CD14-positive monocyte (primary cell): Measurements from ENCODE around the gene MOV10. TPM values are rescaled to one million over a fixed set of nuclear protein-coding genes. Genes with fewer than 3 reads are reported as not detected.

Experiments
- DNase-seq, 3 donors: peaks; one replicate each; pipeline ENCODE4 v3.0.0-alpha.2; 2011 to 2022
- H2AFZ ChIP-seq: 2 replicates; pipeline ENCODE4 v1.6.0; 2012; ENCODE audit warnings: mild to moderate bottlenecking, low read depth, low read length, inconsistent platforms; ENCODE audit not compliant: insufficient read depth, poor library complexity, severe bottlenecking
- H3K27ac ChIP-seq, 2 donors: 1 replicate in 1 of 2; 2 replicates in 1 of 2; pipeline ENCODE4 v1.5.1; 2012 to 2013; ENCODE audit warnings: low read length in 2 of 2, control low read depth in 1 of 2, inconsistent platforms in 1 of 2, low read depth in 1 of 2, mild to moderate bottlenecking in 1 of 2
- H3K27me3 ChIP-seq, 2 donors: one replicate each; pipeline versions ENCODE4 v1.6.0 to v1.6.1; 2011 to 2013; ENCODE audit warnings: low read length in 2 of 2; ENCODE audit not compliant: control insufficient read depth in 2 of 2, insufficient read depth in 2 of 2
- H3K36me3 ChIP-seq, 2 donors: replicated peaks in 1 of 2; 1 replicate in 1 of 2; 2 replicates in 1 of 2; pipeline versions ENCODE4 v1.5.1 to v1.6.1; 2012 to 2013; ENCODE audit warnings: low read length in 2 of 2, control low read depth in 1 of 2, inconsistent platforms in 1 of 2, mild to moderate bottlenecking in 1 of 2; ENCODE audit not compliant: insufficient read depth in 2 of 2, control insufficient read depth in 1 of 2
- H3K4me1 ChIP-seq, 2 donors: 1 replicate in 1 of 2; 2 replicates in 1 of 2; pipeline versions ENCODE4 v1.5.1 to v1.6.1; 2012 to 2013; ENCODE audit warnings: low read length in 2 of 2, control low read depth in 1 of 2, inconsistent platforms in 1 of 2, mild to moderate bottlenecking in 1 of 2, moderate library complexity in 1 of 2; ENCODE audit not compliant: insufficient read depth in 2 of 2, control insufficient read depth in 1 of 2
- H3K4me2 ChIP-seq: replicated peaks from 2 replicates; pipeline ENCODE3; 2012; ENCODE audit warnings: low read length, moderate library complexity, mild to moderate bottlenecking; ENCODE audit not compliant: poor library complexity, severe bottlenecking; ENCODE audit errors: extremely low read depth
- H3K4me3 ChIP-seq, 3 experiments: fragments of 200-600 bp in 1 of 3; sonication (generic) in 1 of 3; replicated peaks in 1 of 3; 1 replicate in 2 of 3; 2 replicates in 1 of 3; pipeline ENCODE4 v1.5.1; 2011 to 2013; ENCODE audit warnings: low read length in 3 of 3, mild to moderate bottlenecking in 3 of 3, control low read depth in 2 of 3, low read depth in 2 of 3, inconsistent platforms in 1 of 3, moderate library complexity in 1 of 3
- H3K79me2 ChIP-seq: 2 replicates; pipeline ENCODE4 v1.6.0; 2012; ENCODE audit warnings: mild to moderate bottlenecking, control low read depth, inconsistent platforms, low read length, moderate library complexity; ENCODE audit not compliant: insufficient read depth
- H3K9ac ChIP-seq: 2 replicates; pipeline ENCODE4 v1.6.0; 2017; ENCODE audit warnings: low read length, mild to moderate bottlenecking; ENCODE audit not compliant: insufficient read depth, poor library complexity, severe bottlenecking
- H3K9me3 ChIP-seq, 2 donors: replicated peaks in 1 of 2; 1 replicate in 1 of 2; 2 replicates in 1 of 2; pipeline versions ENCODE4 v1.5.1 to v1.6.1; 2012 to 2013; ENCODE audit warnings: low read length in 2 of 2, control low read depth in 1 of 2; ENCODE audit not compliant: control insufficient read depth in 1 of 2, insufficient read depth in 1 of 2
- H4K20me1 ChIP-seq: 2 replicates; pipeline ENCODE4 v1.6.0; 2012; ENCODE audit warnings: mild to moderate bottlenecking, low read length, control low read depth, moderate library complexity; ENCODE audit not compliant: insufficient read depth
- H3K27ac Mint-ChIP-seq, 7 donors: one replicate each; pipeline ENCODE4 v1.8.0; 2020; ENCODE audit warnings: mild to moderate bottlenecking in 7 of 7, mixed read lengths in 7 of 7, moderate library complexity in 6 of 7, inconsistent platforms in 2 of 7
- H3K27me3 Mint-ChIP-seq, 3 donors: one replicate each; pipeline ENCODE4 v1.8.0; 2021 to 2022; ENCODE audit warnings: low read depth in 3 of 3, mild to moderate bottlenecking in 3 of 3, mixed read lengths in 3 of 3, moderate library complexity in 3 of 3, inconsistent platforms in 1 of 3
- H3K36me3 Mint-ChIP-seq, 2 donors: one replicate each; pipeline ENCODE4 v1.8.0; 2020; ENCODE audit warnings: mixed read lengths in 2 of 2, inconsistent platforms in 1 of 2, mild to moderate bottlenecking in 1 of 2
- H3K4me1 Mint-ChIP-seq: one replicate; pipeline ENCODE4 v1.8.0; 2020; ENCODE audit warnings: mild to moderate bottlenecking, mixed read lengths
- H3K4me3 Mint-ChIP-seq, 2 donors: one replicate each; pipeline ENCODE4 v1.8.0; 2020; ENCODE audit warnings: mild to moderate bottlenecking in 2 of 2, mixed read lengths in 2 of 2, moderate library complexity in 1 of 2
- H3K9me3 Mint-ChIP-seq, 7 donors: one replicate each; pipeline ENCODE4 v1.8.0; 2020 to 2022; ENCODE audit warnings: mixed read lengths in 7 of 7, mild to moderate bottlenecking in 6 of 7, moderate library complexity in 6 of 7, inconsistent platforms in 2 of 7
- WGBS: methylation state at CpG from one replicate; pipeline ENCODE4 v1.1.5; 2013; ENCODE audit warnings: missing lambda C conversion rate; ENCODE audit not compliant: insufficient coverage; 5-methylcytosine and 5-hydroxymethylcytosine counted together
- intact Hi-C, 2 donors: fragments of 100-400 bp; cut with micrococcal nuclease; formaldehyde crosslinking; loops; one replicate each; pipeline versions ENCODE4 v1.15.0 to v1.15.1; 2023
- polyA plus RNA-seq, 3 donors: library from polyadenylated mRNA; depleted of rRNA in 1 of 3; unstranded in 2 of 3; stranded (reverse) in 1 of 3; fragments of 300-500 nt in 2 of 3; fragments of >200 nt in 1 of 3; fragmentation: Illumina TruSeq in 2 of 3; gene quantifications; 1 replicate in 2 of 3; 2 replicates in 1 of 3; pipeline ENCODE4 v1.2.3, GENCODE V29; 2012 to 2021
- TF ChIP-seq, protein P1 (sequence below): fragments of 200-600 bp; IDR thresholded peaks from one replicate; pipeline ENCODE4 v1.8.0; 2022; ENCODE audit warnings: antibody characterized with exemption, mild to moderate bottlenecking

The MOV10 gene
- polyA plus RNA-seq, 3 donors = 12.0 to 61.2 (median 13.6) TPM

DNA sequence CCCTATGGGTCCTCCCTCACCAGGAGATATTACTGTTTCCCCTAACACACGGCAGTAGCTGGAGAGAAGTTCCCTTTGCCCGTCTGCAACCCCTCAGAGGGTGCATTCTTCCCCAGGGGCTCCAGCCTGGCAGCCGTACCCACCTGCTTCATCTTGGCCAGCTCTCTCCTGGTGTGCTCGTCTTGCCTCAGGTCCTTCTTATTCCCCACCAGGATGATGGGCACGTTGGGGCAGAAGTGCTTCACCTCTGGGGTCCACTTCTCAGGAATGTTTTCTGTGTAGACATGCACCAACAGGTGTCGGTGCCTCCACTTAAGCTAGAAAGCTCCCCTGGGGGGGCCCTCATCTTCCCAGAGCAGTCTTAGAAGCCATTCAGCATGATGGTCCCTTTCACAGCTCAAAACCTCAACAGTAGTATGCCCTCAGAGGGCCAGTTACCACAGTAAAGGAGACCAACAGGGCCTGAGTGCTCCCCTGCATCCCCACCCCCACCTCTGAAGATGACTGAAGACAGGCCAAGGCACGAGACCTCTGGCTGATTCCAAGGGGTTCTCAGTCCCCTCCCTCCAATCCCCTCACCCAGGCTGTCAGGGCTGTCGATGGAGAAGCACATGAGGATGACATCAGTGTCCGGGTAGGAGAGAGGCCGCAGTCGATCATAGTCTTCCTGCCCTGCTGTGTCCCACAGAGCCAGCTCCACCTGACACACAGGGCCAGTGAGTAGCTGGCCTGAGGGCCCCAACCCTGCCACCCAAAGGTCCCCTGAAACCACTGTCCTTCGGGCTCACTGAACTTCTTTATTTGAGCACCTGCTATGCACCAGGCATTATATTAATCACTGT is 28.2 kb downstream of the MOV10 start:
- TF ChIP-seq, protein P1, sequence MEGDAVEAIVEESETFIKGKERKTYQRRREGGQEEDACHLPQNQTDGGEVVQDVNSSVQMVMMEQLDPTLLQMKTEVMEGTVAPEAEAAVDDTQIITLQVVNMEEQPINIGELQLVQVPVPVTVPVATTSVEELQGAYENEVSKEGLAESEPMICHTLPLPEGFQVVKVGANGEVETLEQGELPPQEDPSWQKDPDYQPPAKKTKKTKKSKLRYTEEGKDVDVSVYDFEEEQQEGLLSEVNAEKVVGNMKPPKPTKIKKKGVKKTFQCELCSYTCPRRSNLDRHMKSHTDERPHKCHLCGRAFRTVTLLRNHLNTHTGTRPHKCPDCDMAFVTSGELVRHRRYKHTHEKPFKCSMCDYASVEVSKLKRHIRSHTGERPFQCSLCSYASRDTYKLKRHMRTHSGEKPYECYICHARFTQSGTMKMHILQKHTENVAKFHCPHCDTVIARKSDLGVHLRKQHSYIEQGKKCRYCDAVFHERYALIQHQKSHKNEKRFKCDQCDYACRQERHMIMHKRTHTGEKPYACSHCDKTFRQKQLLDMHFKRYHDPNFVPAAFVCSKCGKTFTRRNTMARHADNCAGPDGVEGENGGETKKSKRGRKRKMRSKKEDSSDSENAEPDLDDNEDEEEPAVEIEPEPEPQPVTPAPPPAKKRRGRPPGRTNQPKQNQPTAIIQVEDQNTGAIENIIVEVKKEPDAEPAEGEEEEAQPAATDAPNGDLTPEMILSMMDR = no peak
- Mint-ChIP-seq H3K36me3 (peaks cover 12 to 28% of the 10 kb centered on the region in 2 donors), H3K9me3 (peaks cover 0 to 2% (median 0%) of the 10 kb centered on the region in 7 donors), H3K4me3 (no peak overlapping the region), H3K4me1 (peaks cover 64% of the 10 kb centered on the region), H3K27me3 (peaks cover 11 to 37% (median 15%) of the 10 kb centered on the region in 3 donors), H3K27ac (no peak overlapping the region)
- no peaks in the 10 kb centered on the region for H3K79me2 ChIP-seq
- H3K9ac ChIP-seq = no peak overlapping the region
- no peaks in the 10 kb centered on the region for H3K9me3 ChIP-seq
- peaks cover 53 to 64% of the 10 kb centered on the region in 2 donors for H3K4me1 ChIP-seq
- WGBS = 85% methylated on average over 10 of the region's 12 CpGs
- no peaks in the 10 kb centered on the region for H4K20me1 ChIP-seq
- no peak overlapping the region for H2AFZ ChIP-seq
- intact Hi-C loops = loop anchor here (5.0 to 10.0 kb wide), 3 partner anchors 198 to 342 kb away; partner anchors contain the start of gene WNT2B (in 1 of the 2)
- no peak for DNase-seq
- no peak overlapping the region for H3K4me3 ChIP-seq
- no peak overlapping the region for H3K4me2 ChIP-seq
- H3K36me3 ChIP-seq = peaks cover 0 to 14% of the 10 kb centered on the region in 2 donors
- peaks cover 0 to 23% of the 10 kb centered on the region in 2 donors for H3K27me3 ChIP-seq
- no peak overlapping the region for H3K27ac ChIP-seq

DNA sequence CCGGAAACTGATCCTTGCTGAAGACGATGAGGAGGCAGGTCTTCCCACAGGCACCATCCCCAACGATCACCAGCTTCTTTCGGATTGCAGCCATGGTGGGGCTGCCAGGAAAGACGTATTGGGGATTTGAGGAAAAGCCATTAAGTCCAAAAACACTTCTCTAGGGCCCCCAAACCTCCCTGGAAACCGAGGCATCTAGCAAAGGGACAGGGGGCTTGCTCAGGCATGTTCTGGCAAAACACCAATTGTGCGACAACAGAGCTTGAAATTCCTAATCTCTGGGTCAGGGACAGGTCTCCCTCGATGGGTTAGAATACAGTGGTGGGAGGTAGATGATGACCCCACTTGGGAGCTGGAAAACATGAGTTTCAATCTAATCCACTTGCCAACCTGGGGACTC is 29.2 kb downstream of the MOV10 start:
- DNase-seq = no peak
- TF ChIP-seq, protein P1 = no peak

More for the DNA sequence above, 29.2 kb downstream of the MOV10 start:
- Histone ChIP-seq H3K4me2 (no peak overlapping the region), H3K4me3 (no peak overlapping the region), H3K4me1 (peaks cover 53 to 64% of the 10 kb centered on the region in 2 donors), H3K9ac (no peak overlapping the region), H3K36me3 (peaks cover 0 to 3% of the 10 kb centered on the region in 2 donors), H4K20me1 (no peaks in the 10 kb centered on the region), H3K27ac (no peak overlapping the region), H3K27me3 (peaks cover 0 to 31% of the 10 kb centered on the region in 2 donors), H3K79me2 (no peaks in the 10 kb centered on the region), H3K9me3 (no peaks in the 10 kb centered on the region), H2AFZ (no peak overlapping the region)
- Mint-ChIP-seq H3K4me1 (peaks cover 64% of the 10 kb centered on the region), H3K27ac (no peak overlapping the region), H3K9me3 (peaks cover 0 to 2% (median 0%) of the 10 kb centered on the region in 7 donors), H3K4me3 (no peak overlapping the region), H3K27me3 (peaks cover 16 to 43% (median 25%) of the 10 kb centered on the region in 3 donors), H3K36me3 (peaks cover 10 to 22% of the 10 kb centered on the region in 2 donors)
- intact Hi-C loops = loop anchor here (5.0 to 10.0 kb wide), 3 partner anchors 199 to 341 kb away; partner anchors contain the start of gene WNT2B (in 1 of the 2)
- WGBS = 100% methylated on average over 2 of the region's 8 CpGs
